Effector memory CD4-positive, alpha-beta T cell (primary cell): ENCODE data around the gene RIPK3.

Experiments
- DNase-seq, 3 donors: peaks; one replicate each; pipeline ENCODE4 v3.0.0-alpha.2; 2020
- H3K27ac ChIP-seq: 2 replicates; pipeline ENCODE4 v1.7.0; 2013; ENCODE audit warnings: mild to moderate bottlenecking, low read length, moderate library complexity; ENCODE audit not compliant: insufficient read depth, poor library complexity, severe bottlenecking
- H3K27me3 ChIP-seq: replicated peaks from 2 replicates; pipeline ENCODE4 v1.7.0; 2013; ENCODE audit warnings: mild to moderate bottlenecking, low read length; ENCODE audit not compliant: insufficient read depth, control insufficient read depth, poor library complexity, severe bottlenecking
- H3K36me3 ChIP-seq: 2 replicates; pipeline ENCODE4 v1.7.0; 2013; ENCODE audit warnings: mild to moderate bottlenecking, low read length, moderate library complexity; ENCODE audit not compliant: control insufficient read depth, insufficient read depth
- H3K4me1 ChIP-seq: 2 replicates; pipeline ENCODE4 v1.7.0; 2013; ENCODE audit warnings: low read length, mild to moderate bottlenecking; ENCODE audit not compliant: control insufficient read depth, insufficient read depth, poor library complexity, severe bottlenecking
- H3K4me3 ChIP-seq: 2 replicates; pipeline ENCODE4 v1.7.0; 2013; ENCODE audit warnings: low read length, low read depth, mild to moderate bottlenecking; ENCODE audit not compliant: insufficient read depth, poor library complexity, severe bottlenecking
- H3K9me3 ChIP-seq: 2 replicates; pipeline ENCODE4 v1.7.0; 2013; ENCODE audit warnings: mild to moderate bottlenecking, low read length, moderate library complexity; ENCODE audit not compliant: control insufficient read depth

Gene RIPK3

DNA sequence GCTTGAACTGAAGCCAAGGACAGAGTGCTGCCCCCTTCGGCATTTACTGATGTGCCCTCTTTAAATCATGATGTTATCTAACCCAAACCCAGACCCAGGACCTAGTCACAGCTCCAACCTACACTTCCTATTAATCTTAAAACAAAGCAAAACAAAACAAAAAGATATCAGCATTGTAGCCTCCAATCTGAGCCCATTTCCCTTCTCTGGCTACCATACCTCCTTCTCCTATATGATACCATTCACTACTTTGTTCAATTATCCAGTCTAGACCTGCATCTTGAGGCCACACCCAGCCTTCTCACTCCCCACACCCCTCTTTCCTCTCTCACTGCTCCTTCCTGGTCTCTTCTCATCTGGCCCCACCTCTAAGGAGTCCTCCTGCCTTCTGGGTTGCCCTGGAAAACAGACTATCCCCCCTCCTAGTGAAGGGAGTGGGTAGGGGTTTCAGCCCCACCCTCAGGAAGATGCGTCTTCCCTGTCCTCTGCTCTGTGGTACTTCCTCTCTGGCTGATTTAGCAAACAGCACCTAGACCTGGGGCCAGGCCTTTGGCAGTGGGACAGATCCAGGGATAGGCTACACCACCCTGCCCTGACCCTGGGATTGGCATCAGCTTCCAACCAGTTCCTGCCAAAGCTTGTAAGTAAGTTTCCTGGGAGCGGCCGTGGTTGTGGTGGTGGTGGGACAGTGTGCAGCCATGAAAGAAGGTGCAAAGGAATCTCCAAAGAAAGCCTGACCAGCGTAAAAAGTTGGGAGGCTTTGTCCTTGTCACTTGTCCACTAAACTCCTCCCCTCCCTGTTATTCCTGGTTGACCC, 25.2 kb downstream of the RIPK3 start:
- no peaks in the 10 kb centered on the region for H3K9me3 ChIP-seq
- peaks cover 59% of the 10 kb centered on the region for H3K4me1 ChIP-seq
- H3K27me3 ChIP-seq = no peaks in the 10 kb centered on the region
- no peak for DNase-seq
- H3K27ac ChIP-seq = no peak overlapping the region
- no peak overlapping the region for H3K4me3 ChIP-seq
- no peaks in the 10 kb centered on the region for H3K36me3 ChIP-seq

- no peak overlapping the region for H3K27ac ChIP-seq
- no peak for DNase-seq
- peaks cover 65% of the 10 kb centered on the region for H3K4me1 ChIP-seq
- H3K27me3 ChIP-seq = no peaks in the 10 kb centered on the region
- no peak overlapping the region for H3K4me3 ChIP-seq
- H3K36me3 ChIP-seq = no peaks in the 10 kb centered on the region
- no peaks in the 10 kb centered on the region for H3K9me3 ChIP-seq
Measured at GRCh38 chr14:24313913-24314312, 25.9 kb downstream of the RIPK3 start.

DNA sequence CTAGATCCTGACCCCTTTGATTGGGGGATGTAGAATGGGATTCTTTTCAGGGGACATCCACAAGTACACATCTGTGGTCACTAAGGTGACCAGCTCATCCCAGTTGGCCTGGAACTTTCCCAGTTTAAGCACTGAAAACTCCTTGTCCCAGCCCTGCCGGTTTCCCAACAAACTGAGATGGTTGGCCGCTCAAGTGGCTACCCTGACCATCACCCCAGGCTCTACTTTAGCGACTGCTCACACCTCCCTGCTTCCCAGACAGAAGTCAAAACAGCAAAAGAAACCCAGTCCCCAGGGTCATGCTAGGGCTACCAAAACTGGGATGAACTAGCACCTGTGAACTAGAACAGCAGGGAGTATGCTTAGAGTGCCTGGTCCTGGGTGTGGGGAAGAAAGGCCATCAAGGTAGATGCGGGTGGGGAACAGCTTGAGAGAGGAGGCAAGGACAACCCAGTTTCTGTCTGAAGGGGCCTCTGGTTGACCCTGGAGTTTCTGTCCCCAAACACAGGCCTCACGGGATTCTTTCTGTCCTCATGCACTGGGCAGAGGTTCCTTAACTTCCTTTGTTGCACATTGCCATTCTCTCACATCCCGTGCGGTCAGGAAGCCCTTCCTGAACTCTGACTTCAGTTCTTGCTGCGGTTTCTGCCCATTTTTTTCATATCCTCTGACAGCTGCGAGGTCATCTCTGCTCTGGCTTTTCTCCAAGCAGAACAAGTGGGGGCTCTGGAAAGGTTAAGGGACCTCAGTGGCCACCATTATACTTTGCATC, 26.9 kb downstream of the RIPK3 start:
- Histone ChIP-seq H3K36me3 (no peaks in the 10 kb centered on the region), H3K27me3 (no peaks in the 10 kb centered on the region), H3K27ac (peak overlapping the region; percentile 75), H3K9me3 (no peaks in the 10 kb centered on the region), H3K4me3 (peak overlapping the region; percentile 2), H3K4me1 (peaks cover 65% of the 10 kb centered on the region)
- peak in 2 of 3 donors; percentile 35 to 45 for DNase-seq

GRCh38 chr14:24311837-24312615, 27.8 kb downstream of the RIPK3 start:
- no peak for DNase-seq
- peak overlapping the region; percentile 75 for H3K27ac ChIP-seq
- H3K4me1 ChIP-seq = peaks cover 65% of the 10 kb centered on the region
- H3K4me3 ChIP-seq = peak overlapping the region; percentile 47
- H3K27me3 ChIP-seq = no peaks in the 10 kb centered on the region
- H3K9me3 ChIP-seq = no peaks in the 10 kb centered on the region
- peaks cover 7% of the 10 kb centered on the region for H3K36me3 ChIP-seq

DNA sequence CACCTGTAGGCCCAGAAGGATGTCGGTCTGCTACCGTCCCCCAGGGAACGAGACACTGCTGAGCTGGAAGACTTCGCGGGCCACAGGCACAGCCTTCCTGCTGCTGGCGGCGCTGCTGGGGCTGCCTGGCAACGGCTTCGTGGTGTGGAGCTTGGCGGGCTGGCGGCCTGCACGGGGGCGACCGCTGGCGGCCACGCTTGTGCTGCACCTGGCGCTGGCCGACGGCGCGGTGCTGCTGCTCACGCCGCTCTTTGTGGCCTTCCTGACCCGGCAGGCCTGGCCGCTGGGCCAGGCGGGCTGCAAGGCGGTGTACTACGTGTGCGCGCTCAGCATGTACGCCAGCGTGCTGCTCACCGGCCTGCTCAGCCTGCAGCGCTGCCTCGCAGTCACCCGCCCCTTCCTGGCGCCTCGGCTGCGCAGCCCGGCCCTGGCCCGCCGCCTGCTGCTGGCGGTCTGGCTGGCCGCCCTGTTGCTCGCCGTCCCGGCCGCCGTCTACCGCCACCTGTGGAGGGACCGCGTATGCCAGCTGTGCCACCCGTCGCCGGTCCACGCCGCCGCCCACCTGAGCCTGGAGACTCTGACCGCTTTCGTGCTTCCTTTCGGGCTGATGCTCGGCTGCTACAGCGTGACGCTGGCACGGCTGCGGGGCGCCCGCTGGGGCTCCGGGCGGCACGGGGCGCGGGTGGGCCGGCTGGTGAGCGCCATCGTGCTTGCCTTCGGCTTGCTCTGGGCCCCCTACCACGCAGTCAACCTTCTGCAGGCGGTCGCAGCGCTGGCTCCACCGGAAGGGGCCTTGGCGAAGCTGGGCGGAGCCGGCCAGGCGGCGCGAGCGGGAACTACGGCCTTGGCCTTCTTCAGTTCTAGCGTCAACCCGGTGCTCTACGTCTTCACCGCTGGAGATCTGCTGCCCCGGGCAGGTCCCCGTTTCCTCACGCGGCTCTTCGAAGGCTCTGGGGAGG, 28.9 kb downstream of the RIPK3 start, which contains the start of gene LTB4R:
Gene LTB4R, plus strand, starts transcription at position 857 of the 959 bp plus-strand sequence. CDS start 4,150 bp downstream, outside the sequence.
- peaks cover 65% of the 10 kb centered on the region for H3K4me1 ChIP-seq
- H3K36me3 ChIP-seq = peaks cover 18% of the 10 kb centered on the region
- no peaks in the 10 kb centered on the region for H3K9me3 ChIP-seq
- no peaks in the 10 kb centered on the region for H3K27me3 ChIP-seq
- peak within 1 kb of the TSS; percentile 75 for H3K27ac ChIP-seq
- DNase-seq = peak; percentile 58 to 67 (median 63)
- H3K4me3 ChIP-seq = peak within 1 kb of the TSS; percentile 47

- DNase-seq = no peak
- Histone ChIP-seq H3K9me3 (no peaks in the 10 kb centered on the region), H3K4me3 (peak overlapping the region; percentile 47), H3K27ac (peak overlapping the region; percentile 75), H3K27me3 (no peaks in the 10 kb centered on the region), H3K4me1 (peaks cover 59% of the 10 kb centered on the region), H3K36me3 (peaks cover 24% of the 10 kb centered on the region)
Measured at GRCh38 chr14:24310265-24310645, 29.5 kb downstream of the RIPK3 start.

DNA sequence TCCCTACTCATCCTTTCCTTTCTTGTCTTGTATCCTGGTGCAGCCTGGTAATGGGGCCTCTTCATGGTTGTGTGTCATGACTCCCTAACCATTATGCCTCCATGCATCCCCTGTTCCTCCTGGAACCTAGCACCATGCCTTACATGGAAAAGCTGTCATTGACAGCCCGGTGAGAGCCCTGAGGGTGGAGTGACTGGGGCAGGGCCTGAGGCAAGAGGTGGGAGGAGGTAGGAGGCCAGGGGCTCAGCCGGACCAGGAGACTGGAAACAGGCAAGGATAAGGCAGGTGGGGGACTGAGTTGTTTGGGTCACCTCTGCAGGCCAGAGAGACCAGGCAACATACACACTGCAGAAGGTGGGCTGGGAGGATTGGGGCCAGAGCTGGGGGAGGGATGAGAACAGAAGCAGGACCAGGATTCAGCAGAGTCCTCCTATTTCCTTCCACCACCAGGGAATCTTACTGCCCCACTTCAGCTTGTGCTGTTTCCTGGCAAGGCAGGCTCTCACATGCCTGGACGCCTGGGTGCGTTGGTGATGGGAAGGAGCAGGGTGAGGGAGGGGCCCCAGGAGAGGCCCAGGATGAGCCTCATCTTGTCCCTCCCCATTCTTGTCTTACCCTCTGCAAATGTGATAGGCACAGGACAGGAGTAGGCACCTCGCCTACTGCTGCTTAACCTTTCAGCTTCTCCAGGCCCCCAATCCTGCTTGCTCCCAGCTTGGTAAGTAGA, 30.1 kb downstream of the RIPK3 start, which contains the start of gene LTB4R2:
Gene LTB4R2, plus strand, starts transcription at position 603 of the 727 bp plus-strand sequence. CDS start 525 bp downstream, outside the sequence.
- peaks cover 53% of the 10 kb centered on the region for H3K4me1 ChIP-seq
- peak within 1 kb of the TSS; percentile 75 for H3K27ac ChIP-seq
- peaks cover 30% of the 10 kb centered on the region for H3K36me3 ChIP-seq
- DNase-seq = no peak
- peak within 1 kb of the TSS; percentile 47 for H3K4me3 ChIP-seq
- no peaks in the 10 kb centered on the region for H3K9me3 ChIP-seq
- H3K27me3 ChIP-seq = no peaks in the 10 kb centered on the region

- no peaks in the 10 kb centered on the region for H3K27me3 ChIP-seq
- H3K9me3 ChIP-seq = no peaks in the 10 kb centered on the region
- H3K4me3 ChIP-seq = no peak overlapping the region
- H3K4me1 ChIP-seq = peaks cover 41% of the 10 kb centered on the region
- H3K27ac ChIP-seq = peak overlapping the region; percentile 75
- no peak for DNase-seq
- peaks cover 41% of the 10 kb centered on the region for H3K36me3 ChIP-seq
Measured at GRCh38 chr14:24308342-24309124, 31.3 kb downstream of the RIPK3 start.
